ENCODE results near the gene RPTOR.

DNA sequence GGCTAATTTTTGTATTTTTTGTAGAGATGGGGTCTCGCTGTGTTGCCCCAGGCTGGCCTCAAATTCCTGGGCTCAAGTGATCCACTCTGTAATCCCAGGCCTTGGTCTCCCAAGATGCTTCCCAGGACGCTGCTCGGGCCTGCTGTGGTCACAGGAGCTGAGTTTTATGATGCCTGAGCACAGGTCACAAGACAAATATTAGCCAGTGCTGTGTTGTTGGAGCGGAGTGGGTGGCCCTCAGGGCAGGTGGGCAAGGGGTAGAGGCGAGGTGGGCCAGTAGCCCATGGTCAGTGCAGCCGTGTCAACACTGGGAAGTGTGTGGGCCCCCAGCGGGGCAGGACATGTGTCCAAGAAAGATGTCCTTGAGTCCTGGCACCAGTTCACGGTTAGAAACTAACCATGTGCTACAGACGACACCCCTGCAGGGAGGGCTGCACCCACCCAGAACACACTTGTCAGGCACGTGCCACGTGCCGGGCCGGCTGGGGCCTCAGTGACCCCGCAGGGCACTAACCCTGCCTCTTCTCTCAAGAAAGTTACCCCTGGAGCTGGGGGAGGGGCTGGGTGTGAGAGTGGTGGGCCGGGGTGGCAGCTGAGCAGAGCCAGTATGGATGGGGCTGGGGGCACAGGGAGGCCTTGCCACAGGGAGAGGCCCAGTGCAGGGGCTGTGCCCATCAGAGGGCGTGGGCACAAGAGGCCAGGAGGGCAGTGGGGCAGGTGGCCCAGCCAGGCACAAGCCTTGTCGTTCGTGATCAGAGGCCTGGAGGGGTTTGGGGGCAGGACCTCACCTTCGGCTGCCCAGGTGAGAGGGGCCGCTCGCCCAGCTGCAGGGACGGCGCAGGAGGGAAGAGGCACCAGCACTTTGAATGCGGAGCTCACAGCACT is 343.9 kb downstream of the RPTOR start:
- TF ChIP-seq, protein P1, sequence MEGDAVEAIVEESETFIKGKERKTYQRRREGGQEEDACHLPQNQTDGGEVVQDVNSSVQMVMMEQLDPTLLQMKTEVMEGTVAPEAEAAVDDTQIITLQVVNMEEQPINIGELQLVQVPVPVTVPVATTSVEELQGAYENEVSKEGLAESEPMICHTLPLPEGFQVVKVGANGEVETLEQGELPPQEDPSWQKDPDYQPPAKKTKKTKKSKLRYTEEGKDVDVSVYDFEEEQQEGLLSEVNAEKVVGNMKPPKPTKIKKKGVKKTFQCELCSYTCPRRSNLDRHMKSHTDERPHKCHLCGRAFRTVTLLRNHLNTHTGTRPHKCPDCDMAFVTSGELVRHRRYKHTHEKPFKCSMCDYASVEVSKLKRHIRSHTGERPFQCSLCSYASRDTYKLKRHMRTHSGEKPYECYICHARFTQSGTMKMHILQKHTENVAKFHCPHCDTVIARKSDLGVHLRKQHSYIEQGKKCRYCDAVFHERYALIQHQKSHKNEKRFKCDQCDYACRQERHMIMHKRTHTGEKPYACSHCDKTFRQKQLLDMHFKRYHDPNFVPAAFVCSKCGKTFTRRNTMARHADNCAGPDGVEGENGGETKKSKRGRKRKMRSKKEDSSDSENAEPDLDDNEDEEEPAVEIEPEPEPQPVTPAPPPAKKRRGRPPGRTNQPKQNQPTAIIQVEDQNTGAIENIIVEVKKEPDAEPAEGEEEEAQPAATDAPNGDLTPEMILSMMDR (conservative IDR thresholded peaks at IDR 0.05; ENCODE audit: low read length) = no peak
- TF ChIP-seq EZH2phosphoT487 (IDR thresholded peaks at IDR 0.05; ENCODE audit: borderline replicate concordance, low read depth, low read length) = no peak

Data from OCI-LY7 (cell line).